ENCODE results near the gene LYVE1. TPM values are rescaled to one million over a fixed set of nuclear protein-coding genes. Genes with fewer than 3 reads are reported as not detected.

Gene LYVE1
- polyA plus RNA-seq, 5 donors, result 134 to 241 (median 194) TPM

- DNase-seq, result no peak
Observed at GRCh38 chr11:10564030-10564429, 4.4 kb downstream of the LYVE1 start.

GRCh38 chr11:10561947-10562346, 6.5 kb downstream of the LYVE1 start:
- no peak for DNase-seq

GRCh38 chr11:10561043-10561818, 7.2 kb downstream of the LYVE1 start:
- no peak for DNase-seq

- no peak for DNase-seq
Observed at GRCh38 chr11:10558288-10558687, 10.2 kb downstream of the LYVE1 start.

GRCh38 chr11:10556590-10556989, 11.9 kb downstream of the LYVE1 start:
- no peak for DNase-seq

GRCh38 chr11:10551845-10552352, 16.6 kb downstream of the LYVE1 start:
- DNase-seq, result no peak

GRCh38 chr11:10551290-10551592, 17.2 kb downstream of the LYVE1 start:
- no peak for DNase-seq

GRCh38 chr11:10550503-10551289, 17.8 kb downstream of the LYVE1 start:
- no peak for DNase-seq

- DNase-seq, result no peak
Observed at GRCh38 chr11:10544491-10545465, 23.7 kb downstream of the LYVE1 start.

- no peak for DNase-seq
Observed at GRCh38 chr11:10543782-10544181, 24.7 kb downstream of the LYVE1 start.

GRCh38 chr11:10542776-10543175, 25.7 kb downstream of the LYVE1 start:
- DNase-seq, result no peak

GRCh38 chr11:10541561-10541930, 26.9 kb downstream of the LYVE1 start:
- DNase-seq, result no peak

GRCh38 chr11:10540915-10541560, 27.4 kb downstream of the LYVE1 start, which contains the start of gene RNF141:
Gene RNF141 (minus strand): TSS chr11:10541187. CDS start chr11:10534158, 7,029 bp downstream.
- peak; percentile 95 for DNase-seq

- peak in 1 of 2 donors; percentile 49 for DNase-seq
Observed at GRCh38 chr11:10540546-10540914, 27.9 kb downstream of the LYVE1 start.

GRCh38 chr11:10539339-10539738, 29.1 kb downstream of the LYVE1 start:
- DNase-seq, result no peak

GRCh38 chr11:10538924-10539323, 29.5 kb downstream of the LYVE1 start:
- DNase-seq, result no peak

- no peak for DNase-seq
Observed at GRCh38 chr11:10537600-10537999, 30.9 kb downstream of the LYVE1 start.

GRCh38 chr11:10534316-10534715, 34.1 kb downstream of the LYVE1 start:
- no peak for DNase-seq

- DNase-seq, result no peak
Observed at GRCh38 chr11:10533323-10533722, 35.1 kb downstream of the LYVE1 start.

GRCh38 chr11:10532526-10532925, 35.9 kb downstream of the LYVE1 start:
- DNase-seq, result no peak

- no peak for DNase-seq
Observed at GRCh38 chr11:10529279-10529678, 39.2 kb downstream of the LYVE1 start.

Data from right lung (tissue), 5 donors.